WTC11 (cell line): ENCODE measurements around the gene CCDC6.

Experiments used
- ZBTB21 ChIP-seq: sonication (generic); formaldehyde crosslinking; IDR thresholded peaks from 2 replicates; pipeline ENCODE4 v1.8.1; 2023; ENCODE audit warnings: mild to moderate bottlenecking, missing genetic modification reagents, borderline replicate concordance
- ZNF232 ChIP-seq: sonication (generic); formaldehyde crosslinking; IDR thresholded peaks from 2 replicates; pipeline ENCODE4 v1.8.0; 2022; ENCODE audit warnings: mild to moderate bottlenecking, missing genetic modification reagents
- ZNF317 ChIP-seq: sonication (generic); formaldehyde crosslinking; IDR thresholded peaks from 2 replicates; pipeline ENCODE4 v1.8.1; 2023; ENCODE audit warnings: low read depth, mild to moderate bottlenecking, moderate library complexity, missing genetic modification reagents, borderline replicate concordance
- ZNF671 ChIP-seq: fragments of 250-450 bp; sonication (Bioruptor Pico); IDR thresholded peaks from 2 replicates; pipeline ENCODE4 v1.8.0; 2021; ENCODE audit warnings: mild to moderate bottlenecking
- TF ChIP-seq, protein P1 (sequence below): fragments of 200-600 bp; IDR thresholded peaks from 2 replicates; pipeline ENCODE4 v1.8.0; 2022; ENCODE audit warnings: antibody characterized with exemption
- TF ChIP-seq, protein P2 (sequence below): sonication (generic); formaldehyde crosslinking; IDR thresholded peaks from 2 replicates; pipeline ENCODE4 v1.8.1; 2023; ENCODE audit warnings: mild to moderate bottlenecking, missing genetic modification reagents
- TF ChIP-seq, protein P3 (sequence below): sonication (generic); formaldehyde crosslinking; IDR thresholded peaks from 2 replicates; pipeline ENCODE4 v1.8.1; 2022; ENCODE audit warnings: mild to moderate bottlenecking, moderate library complexity, missing genetic modification reagents
- TF ChIP-seq, protein P4 (sequence below): sonication (generic); formaldehyde crosslinking; IDR thresholded peaks from 2 replicates; pipeline ENCODE4 v1.8.0; 2022; ENCODE audit warnings: missing genetic modification reagents

DNA sequence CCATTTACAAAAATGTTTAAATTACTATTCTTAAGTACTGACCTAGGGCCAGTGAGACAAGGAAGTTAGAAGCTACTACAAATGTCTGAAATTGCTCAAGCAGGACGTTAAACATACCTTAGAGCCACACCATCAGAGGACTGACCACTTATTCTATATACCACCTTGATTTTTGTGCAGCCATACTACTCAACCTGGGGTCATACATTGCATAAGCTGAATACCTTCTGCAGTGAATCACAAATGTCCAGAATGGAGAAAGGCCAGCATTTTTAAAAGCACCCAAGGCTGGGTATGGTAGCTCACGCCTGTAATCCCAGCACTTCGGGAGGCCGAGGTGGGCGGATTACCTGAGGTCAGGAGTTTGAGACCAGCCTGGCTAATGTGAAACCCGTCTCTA lies 131.9 kb downstream of the CCDC6 start:
- TF ChIP-seq ZNF671 (no peak), ZBTB21 (CRISPR knock-in tag) (no peak), ZNF232 (CRISPR knock-in tag) (no peak), ZNF317 (CRISPR knock-in tag) (no peak)
- TF ChIP-seq, protein P1, sequence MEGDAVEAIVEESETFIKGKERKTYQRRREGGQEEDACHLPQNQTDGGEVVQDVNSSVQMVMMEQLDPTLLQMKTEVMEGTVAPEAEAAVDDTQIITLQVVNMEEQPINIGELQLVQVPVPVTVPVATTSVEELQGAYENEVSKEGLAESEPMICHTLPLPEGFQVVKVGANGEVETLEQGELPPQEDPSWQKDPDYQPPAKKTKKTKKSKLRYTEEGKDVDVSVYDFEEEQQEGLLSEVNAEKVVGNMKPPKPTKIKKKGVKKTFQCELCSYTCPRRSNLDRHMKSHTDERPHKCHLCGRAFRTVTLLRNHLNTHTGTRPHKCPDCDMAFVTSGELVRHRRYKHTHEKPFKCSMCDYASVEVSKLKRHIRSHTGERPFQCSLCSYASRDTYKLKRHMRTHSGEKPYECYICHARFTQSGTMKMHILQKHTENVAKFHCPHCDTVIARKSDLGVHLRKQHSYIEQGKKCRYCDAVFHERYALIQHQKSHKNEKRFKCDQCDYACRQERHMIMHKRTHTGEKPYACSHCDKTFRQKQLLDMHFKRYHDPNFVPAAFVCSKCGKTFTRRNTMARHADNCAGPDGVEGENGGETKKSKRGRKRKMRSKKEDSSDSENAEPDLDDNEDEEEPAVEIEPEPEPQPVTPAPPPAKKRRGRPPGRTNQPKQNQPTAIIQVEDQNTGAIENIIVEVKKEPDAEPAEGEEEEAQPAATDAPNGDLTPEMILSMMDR, result no peak
- TF ChIP-seq, protein P2, sequence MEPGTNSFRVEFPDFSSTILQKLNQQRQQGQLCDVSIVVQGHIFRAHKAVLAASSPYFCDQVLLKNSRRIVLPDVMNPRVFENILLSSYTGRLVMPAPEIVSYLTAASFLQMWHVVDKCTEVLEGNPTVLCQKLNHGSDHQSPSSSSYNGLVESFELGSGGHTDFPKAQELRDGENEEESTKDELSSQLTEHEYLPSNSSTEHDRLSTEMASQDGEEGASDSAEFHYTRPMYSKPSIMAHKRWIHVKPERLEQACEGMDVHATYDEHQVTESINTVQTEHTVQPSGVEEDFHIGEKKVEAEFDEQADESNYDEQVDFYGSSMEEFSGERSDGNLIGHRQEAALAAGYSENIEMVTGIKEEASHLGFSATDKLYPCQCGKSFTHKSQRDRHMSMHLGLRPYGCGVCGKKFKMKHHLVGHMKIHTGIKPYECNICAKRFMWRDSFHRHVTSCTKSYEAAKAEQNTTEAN (CRISPR knock-in tag), result no peak
- TF ChIP-seq, protein P3, sequence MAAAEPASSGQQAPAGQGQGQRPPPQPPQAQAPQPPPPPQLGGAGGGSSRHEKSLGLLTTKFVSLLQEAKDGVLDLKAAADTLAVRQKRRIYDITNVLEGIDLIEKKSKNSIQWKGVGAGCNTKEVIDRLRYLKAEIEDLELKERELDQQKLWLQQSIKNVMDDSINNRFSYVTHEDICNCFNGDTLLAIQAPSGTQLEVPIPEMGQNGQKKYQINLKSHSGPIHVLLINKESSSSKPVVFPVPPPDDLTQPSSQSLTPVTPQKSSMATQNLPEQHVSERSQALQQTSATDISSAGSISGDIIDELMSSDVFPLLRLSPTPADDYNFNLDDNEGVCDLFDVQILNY, result no peak
- TF ChIP-seq, protein P4, sequence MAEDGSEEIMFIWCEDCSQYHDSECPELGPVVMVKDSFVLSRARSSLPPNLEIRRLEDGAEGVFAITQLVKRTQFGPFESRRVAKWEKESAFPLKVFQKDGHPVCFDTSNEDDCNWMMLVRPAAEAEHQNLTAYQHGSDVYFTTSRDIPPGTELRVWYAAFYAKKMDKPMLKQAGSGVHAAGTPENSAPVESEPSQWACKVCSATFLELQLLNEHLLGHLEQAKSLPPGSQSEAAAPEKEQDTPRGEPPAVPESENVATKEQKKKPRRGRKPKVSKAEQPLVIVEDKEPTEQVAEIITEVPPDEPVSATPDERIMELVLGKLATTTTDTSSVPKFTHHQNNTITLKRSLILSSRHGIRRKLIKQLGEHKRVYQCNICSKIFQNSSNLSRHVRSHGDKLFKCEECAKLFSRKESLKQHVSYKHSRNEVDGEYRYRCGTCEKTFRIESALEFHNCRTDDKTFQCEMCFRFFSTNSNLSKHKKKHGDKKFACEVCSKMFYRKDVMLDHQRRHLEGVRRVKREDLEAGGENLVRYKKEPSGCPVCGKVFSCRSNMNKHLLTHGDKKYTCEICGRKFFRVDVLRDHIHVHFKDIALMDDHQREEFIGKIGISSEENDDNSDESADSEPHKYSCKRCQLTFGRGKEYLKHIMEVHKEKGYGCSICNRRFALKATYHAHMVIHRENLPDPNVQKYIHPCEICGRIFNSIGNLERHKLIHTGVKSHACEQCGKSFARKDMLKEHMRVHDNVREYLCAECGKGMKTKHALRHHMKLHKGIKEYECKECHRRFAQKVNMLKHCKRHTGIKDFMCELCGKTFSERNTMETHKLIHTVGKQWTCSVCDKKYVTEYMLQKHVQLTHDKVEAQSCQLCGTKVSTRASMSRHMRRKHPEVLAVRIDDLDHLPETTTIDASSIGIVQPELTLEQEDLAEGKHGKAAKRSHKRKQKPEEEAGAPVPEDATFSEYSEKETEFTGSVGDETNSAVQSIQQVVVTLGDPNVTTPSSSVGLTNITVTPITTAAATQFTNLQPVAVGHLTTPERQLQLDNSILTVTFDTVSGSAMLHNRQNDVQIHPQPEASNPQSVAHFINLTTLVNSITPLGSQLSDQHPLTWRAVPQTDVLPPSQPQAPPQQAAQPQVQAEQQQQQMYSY, result no peak
